Cerebellar nuclear complex (tissue), 1 donor: ENCODE data around the gene PSD2.
A peak's percentile ranks its signal among the peaks of the same experiment; 100 is the strongest.

ENCODE experiments used
- DNase-seq, 2 experiments: peaks; one replicate each; lab custom pipeline; 2025; lab: John Stamatoyannopoulos, UW

The PSD2 gene

GRCh38 chr5:139856714-139857113 lies 61.1 kb downstream of the PSD2 start:
- no peak for DNase-seq

- DNase-seq: no peak
Measured at GRCh38 chr5:139859013-139859412, 63.4 kb downstream of the PSD2 start.

- DNase-seq: no peak
Measured at GRCh38 chr5:139861021-139861888, 65.6 kb downstream of the PSD2 start.

- no peak for DNase-seq
Measured at GRCh38 chr5:139861889-139862207, 66.2 kb downstream of the PSD2 start.

- no peak for DNase-seq
Measured at GRCh38 chr5:139862313-139862712, 66.7 kb downstream of the PSD2 start.

GRCh38 chr5:139862803-139863202 lies 67.2 kb downstream of the PSD2 start:
- no peak for DNase-seq

- DNase-seq: peak; percentile 54 to 90
Measured at GRCh38 chr5:139863361-139863760, 67.8 kb downstream of the PSD2 start.

- peak in 1 of 2 experiments; percentile 20 for DNase-seq
Measured at GRCh38 chr5:139863855-139864558, 68.4 kb downstream of the PSD2 start.

GRCh38 chr5:139864716-139865483 lies 69.3 kb downstream of the PSD2 start:
- no peak for DNase-seq

GRCh38 chr5:139867109-139867508 lies 71.5 kb downstream of the PSD2 start:
- no peak for DNase-seq

GRCh38 chr5:139867581-139867980 lies 72.0 kb downstream of the PSD2 start:
- no peak for DNase-seq

- no peak for DNase-seq
Measured at GRCh38 chr5:139869042-139869790, 73.6 kb downstream of the PSD2 start.

GRCh38 chr5:139870677-139871076 lies 75.1 kb downstream of the PSD2 start:
- no peak for DNase-seq

GRCh38 chr5:139871614-139872013 lies 76.0 kb downstream of the PSD2 start:
- DNase-seq: no peak

GRCh38 chr5:139872052-139872766 lies 76.6 kb downstream of the PSD2 start:
- no peak for DNase-seq

GRCh38 chr5:139872851-139873794 lies 77.5 kb downstream of the PSD2 start:
- DNase-seq: no peak

GRCh38 chr5:139875957-139876356 lies 80.3 kb downstream of the PSD2 start:
- no peak for DNase-seq

- no peak for DNase-seq
Measured at GRCh38 chr5:139877129-139877597, 81.6 kb downstream of the PSD2 start.

GRCh38 chr5:139878093-139878492 lies 82.5 kb downstream of the PSD2 start:
- no peak for DNase-seq
